Measurements from ENCODE around the gene ARMC2.

GRCh38 chr6:108974201-108974600 is 126.0 kb downstream of the ARMC2 start:
- no peak for TF ChIP-seq CTCF (IDR thresholded peaks at IDR 0.05; ENCODE audit: control extremely low read depth in 1 of 3, insufficient read depth in 1 of 3, low read depth in 1 of 3, low read length in 3 of 3)
- TF ChIP-seq POLR2A (IDR thresholded peaks at IDR 0.05; ENCODE audit: control extremely low read depth in 1 of 2, low read depth in 2 of 2, low read length in 2 of 2): no peak
- no peak for TF ChIP-seq GTF2F1 (IDR thresholded peaks at IDR 0.05; ENCODE audit: borderline replicate concordance, low read depth, low read length)
- no peak for TF ChIP-seq USF2 (IDR thresholded peaks at IDR 0.05; ENCODE audit: low read length)
- TF ChIP-seq SP1 (IDR thresholded peaks at IDR 0.05; ENCODE audit: low read depth, low read length): no peak
- TF ChIP-seq CBX8 (IDR thresholded peaks at IDR 0.05; ENCODE audit: borderline replicate concordance, low read depth, low read length): no peak
- TF ChIP-seq POLR2AphosphoS5 (IDR thresholded peaks at IDR 0.05; ENCODE audit: low read depth, low read length): no peak
- no peak for TF ChIP-seq RXRA (IDR thresholded peaks at IDR 0.05; ENCODE audit: insufficient read depth, low read depth, low read length)
- TF ChIP-seq NRF1 (IDR thresholded peaks at IDR 0.05; ENCODE audit: low read depth, low read length): no peak
- TF ChIP-seq MAX (IDR thresholded peaks at IDR 0.05): no peak
- no peak for TF ChIP-seq MAFK (IDR thresholded peaks at IDR 0.05; ENCODE audit: low read depth, low read length)
- TF ChIP-seq TAF1 (IDR thresholded peaks at IDR 0.05; ENCODE audit: low read depth, low read length): no peak
- no peak for TF ChIP-seq RAD21 (IDR thresholded peaks at IDR 0.05 in 1 of 2, conservative IDR thresholded peaks at IDR 0.05 in 1 of 2; ENCODE audit: low read depth in 2 of 2, low read length in 2 of 2)
- TF ChIP-seq ATF2 (IDR thresholded peaks at IDR 0.05; ENCODE audit: low read length): no peak

All from H1 (cell line).